ENCODE measurements around the gene ATOH8.

The ATOH8 gene

GRCh38 chr2:85807756-85808155, 54.0 kb downstream of the ATOH8 start:
- H3K4me3 ChIP-seq (replicated peaks; ENCODE audit: low read depth, low read length) = no peak overlapping the region
- no peak for TF ChIP-seq CTCF (IDR thresholded peaks at IDR 0.05; ENCODE audit: low read depth, low read length, missing control alignments)
- DNase-seq (ENCODE audit: extremely low read depth, low read depth) = no peak

GRCh38 chr2:85810371-85811179, 56.8 kb downstream of the ATOH8 start:
- no peak overlapping the region for H3K4me3 ChIP-seq (replicated peaks; ENCODE audit: low read depth, low read length)
- no peak for DNase-seq (ENCODE audit: extremely low read depth, low read depth)
- TF ChIP-seq CTCF (IDR thresholded peaks at IDR 0.05; ENCODE audit: low read depth, low read length, missing control alignments) = no peak

GRCh38 chr2:85811180-85812093, 57.6 kb downstream of the ATOH8 start:
- H3K4me3 ChIP-seq (replicated peaks; ENCODE audit: low read depth, low read length) = no peak overlapping the region
- no peak for DNase-seq (ENCODE audit: extremely low read depth, low read depth)

GRCh38 chr2:85812094-85812735, 58.4 kb downstream of the ATOH8 start:
- DNase-seq (ENCODE audit: extremely low read depth, low read depth) = no peak
- TF ChIP-seq CTCF (IDR thresholded peaks at IDR 0.05; ENCODE audit: low read depth, low read length, missing control alignments) = no peak

More at GRCh38 chr2:85811180-85812093, 57.6 kb downstream of the ATOH8 start:
- TF ChIP-seq CTCF (IDR thresholded peaks at IDR 0.05; ENCODE audit: low read depth, low read length, missing control alignments) = no peak

GRCh38 chr2:85813211-85813981, 59.6 kb downstream of the ATOH8 start:
- no peak overlapping the region for H3K4me3 ChIP-seq (replicated peaks; ENCODE audit: low read depth, low read length)
- DNase-seq (ENCODE audit: extremely low read depth, low read depth) = no peak
- TF ChIP-seq CTCF (IDR thresholded peaks at IDR 0.05; ENCODE audit: low read depth, low read length, missing control alignments) = no peak

More at GRCh38 chr2:85812094-85812735, 58.4 kb downstream of the ATOH8 start:
- H3K4me3 ChIP-seq (replicated peaks; ENCODE audit: low read depth, low read length) = no peak overlapping the region

Data from HFF-Myc (cell line).